Smooth muscle cell of the brain vasculature (primary cell): Measurements from ENCODE around the gene CUL5.
A peak's percentile ranks its signal among the peaks of the same experiment; 100 is the strongest.

Experiments
- DNase-seq: peaks from one replicate; pipeline ENCODE4 v3.0.0-alpha.2; 2012; ENCODE audit warnings: low read depth, low spot score

The CUL5 gene

DNA sequence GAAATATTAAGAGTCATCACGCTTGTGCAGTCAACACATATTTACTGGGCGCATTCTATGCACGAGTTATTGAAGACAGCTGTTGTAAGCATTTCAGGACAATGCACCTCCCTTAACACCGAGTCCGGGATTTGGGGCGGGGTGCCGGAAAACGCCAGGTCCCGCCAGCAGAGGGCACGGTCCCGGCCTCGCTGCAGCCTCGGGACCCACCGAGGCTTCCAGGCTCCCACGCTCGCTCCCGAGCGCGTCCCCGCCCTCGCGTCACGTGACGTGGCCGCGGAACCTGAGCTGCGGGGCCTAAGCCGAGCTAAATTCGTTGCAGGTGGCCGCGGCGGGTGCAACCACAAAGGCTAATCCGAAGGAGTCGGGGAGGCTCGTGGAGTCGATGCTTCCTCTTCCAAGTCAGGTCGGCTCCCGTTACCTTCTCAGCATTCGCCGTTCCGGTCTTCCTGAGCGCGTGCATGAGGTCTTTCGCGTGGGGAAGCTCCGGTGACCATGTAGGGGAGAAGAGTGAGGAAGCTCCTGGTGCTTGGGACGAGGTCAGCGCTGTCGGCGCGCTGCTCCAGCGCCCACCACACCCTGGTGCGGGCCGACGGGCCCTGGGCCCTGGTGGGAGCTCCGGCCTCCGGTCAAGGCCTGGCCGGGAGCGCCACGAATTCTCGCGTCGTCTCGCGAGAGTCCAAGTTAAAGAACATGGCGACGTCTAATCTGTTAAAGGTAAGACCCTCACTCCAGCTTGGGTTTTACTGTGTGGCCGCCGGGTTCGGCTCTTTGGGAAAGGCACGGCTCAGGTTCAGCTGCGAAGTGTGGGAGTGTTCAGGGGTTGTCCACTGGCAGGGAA is at the start of gene CUL5:
TSS of gene CUL5 (plus strand) at position 243 of the 841 bp plus-strand sequence. CDS start at position 694, 451 bp downstream.
- DNase-seq: peak; percentile 87

DNA sequence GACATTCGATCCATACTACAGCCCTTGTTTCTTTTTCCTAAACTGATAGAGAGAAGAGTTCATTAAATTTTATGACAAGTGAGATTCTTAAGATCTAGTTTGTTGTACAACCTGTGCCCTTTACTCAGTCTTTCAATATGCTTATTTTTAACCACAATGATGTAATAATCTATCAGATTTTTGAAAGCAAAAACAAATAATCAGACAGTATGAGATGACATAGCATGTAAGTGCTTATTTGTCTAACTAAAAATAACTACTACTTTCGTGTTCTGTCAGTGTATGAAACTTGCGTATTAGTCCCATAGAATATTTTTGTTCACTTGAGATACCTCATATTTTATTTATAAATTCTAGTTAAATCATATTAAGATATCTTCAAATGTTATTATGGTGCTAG is 47.2 kb upstream of the CUL5 start:
- DNase-seq: no peak

DNA sequence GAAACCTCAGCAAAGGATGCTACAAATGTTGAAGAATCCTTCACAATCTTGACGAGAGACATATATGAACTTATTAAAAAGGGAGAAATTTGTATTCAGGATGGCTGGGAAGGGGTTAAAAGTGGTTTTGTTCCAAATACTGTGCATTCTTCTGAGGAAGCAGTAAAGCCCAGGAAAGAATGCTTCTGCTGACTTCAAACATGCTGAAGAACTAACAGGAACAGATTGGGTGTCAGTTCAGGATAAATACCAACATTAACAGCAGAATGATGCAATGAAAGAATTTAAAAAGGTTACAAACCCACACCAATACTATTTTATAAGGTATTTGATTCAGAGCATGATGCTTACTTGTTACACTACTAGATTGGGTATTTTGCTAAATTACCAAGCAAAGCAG is 46.5 kb upstream of the CUL5 start:
- no peak for DNase-seq

DNA sequence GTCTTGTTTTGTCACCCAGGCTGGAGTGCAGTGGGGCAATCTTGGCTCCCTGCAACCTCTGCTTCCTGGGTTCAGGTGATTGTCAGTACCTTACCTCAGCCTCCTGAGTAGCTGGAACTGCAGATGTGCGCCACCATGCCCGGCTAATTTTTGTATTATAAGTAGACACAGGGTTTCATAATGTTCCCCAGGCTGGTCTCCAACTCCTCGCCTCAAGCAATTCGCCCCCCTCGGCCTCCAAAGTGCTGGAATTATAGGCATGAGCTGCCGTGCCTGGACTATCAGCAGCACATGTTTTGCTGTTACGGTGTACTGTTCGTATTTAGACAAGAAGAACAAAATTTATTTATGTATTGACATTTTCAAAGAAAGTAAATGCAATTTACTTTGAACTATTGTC is 45.6 kb upstream of the CUL5 start:
- DNase-seq: no peak

DNA sequence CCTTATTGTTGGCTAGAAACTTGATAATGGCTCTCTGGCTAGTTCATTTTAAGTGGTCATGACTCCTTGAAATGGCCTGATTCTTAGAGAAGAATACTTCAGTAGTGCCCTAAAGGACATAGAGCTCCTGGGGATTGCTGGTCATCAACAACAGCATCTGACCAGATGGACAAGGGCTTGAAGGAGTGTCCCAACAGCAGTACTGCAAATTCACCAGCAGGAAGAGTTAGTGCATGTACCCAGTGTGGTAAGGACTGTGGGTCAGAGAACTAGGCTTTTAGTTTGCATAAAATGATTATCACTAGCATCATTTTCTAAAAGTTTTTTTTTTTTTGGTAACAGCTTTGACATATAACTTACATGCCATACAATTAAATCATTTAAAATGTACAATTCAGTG is 39.5 kb upstream of the CUL5 start:
- no peak for DNase-seq

DNA sequence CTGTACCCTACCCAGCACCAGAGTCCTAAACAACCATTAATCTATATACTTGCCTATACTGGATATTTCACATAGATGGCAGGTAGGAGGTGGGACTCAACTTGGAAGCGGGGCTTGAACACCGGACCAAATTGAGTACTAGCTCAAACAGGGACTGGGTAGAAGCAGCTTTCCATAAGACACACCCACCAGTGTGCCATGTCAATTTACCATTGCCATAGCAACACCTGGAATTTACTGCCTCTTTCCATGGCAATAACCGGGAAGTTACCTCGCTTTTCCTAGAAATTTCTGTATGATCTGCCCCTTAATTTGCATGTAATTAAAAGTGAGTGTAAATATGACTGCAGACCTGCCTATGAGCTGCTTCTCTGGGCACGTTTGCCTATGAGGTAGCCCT is 38.6 kb upstream of the CUL5 start:
- DNase-seq: no peak

DNA sequence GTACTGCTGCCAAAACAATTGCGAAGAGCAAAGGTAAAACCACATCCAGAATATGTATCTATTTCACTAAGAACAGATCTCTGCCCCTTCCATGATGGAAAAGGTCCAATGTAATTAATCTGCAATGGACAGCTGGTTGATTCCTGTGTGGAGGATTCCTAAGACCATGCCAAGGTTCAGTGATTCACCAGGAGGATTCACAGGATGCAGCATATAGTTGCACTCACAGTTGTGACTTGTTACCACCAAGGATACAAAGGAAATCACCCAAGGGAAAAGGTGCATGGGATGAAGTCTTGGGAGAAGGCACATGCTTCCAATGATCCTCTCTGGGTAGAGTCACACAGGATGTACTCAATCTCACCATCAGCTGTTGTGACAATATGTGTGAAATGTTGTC is 35.1 kb upstream of the CUL5 start:
- no peak for DNase-seq

DNA sequence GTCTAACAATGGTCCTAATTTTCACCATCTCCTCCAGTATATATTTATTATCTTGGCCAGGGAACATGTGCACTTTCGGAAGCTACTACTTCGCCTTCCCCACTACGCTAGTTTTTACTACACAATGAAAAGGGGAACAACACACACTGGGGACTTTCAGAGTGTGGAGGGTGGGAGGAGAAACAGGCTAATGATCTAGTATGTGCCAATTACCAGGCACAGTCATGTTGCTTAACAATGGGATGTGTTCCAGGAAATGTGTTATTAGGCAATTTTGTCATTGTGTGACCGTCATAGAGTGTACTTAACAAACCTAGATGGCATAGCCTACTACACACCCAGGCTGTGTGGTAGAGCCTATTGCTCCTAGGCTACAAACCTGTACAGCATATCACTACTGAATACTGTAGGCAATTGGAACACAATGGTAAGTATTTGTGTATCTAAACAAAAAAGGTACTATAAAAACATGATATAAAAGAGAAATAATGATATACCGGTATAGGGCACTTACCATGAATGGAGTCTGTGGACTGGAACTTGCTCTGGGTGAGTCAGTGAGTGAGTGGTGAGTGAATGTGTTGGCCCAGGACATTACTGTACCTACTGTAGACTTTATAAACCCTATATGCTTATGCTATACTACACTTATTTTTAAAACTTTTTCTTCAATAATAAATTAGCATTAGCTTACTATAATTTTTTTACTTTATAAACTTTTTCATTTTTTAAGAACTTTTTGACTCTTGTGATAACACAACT is 20.1 kb upstream of the CUL5 start:
- DNase-seq: no peak

DNA sequence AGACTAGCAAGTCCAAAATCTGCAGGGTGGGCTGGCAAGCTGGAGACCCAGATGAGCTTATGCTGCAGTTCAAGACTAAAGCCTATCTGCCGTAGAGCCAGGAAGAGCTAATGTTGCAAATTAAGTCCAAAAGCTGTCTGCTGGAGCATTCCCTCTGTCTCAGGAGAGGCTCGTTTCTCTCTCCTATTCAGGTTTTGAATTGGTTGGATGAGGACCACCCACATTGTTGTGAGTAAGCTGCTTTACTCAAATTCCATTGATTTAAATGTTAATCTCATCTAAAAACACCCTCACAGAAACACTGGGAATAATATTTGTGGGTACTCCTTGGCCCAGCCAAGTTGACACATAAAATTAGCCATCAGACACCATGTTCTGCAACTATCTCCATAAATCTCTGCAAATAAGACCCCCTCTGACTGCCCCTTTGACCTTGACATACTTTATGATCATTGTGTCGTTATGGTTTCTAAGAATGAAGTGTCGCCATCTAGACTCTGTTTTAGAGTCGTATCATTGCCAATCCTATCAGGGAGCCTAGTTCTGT is 16.8 kb upstream of the CUL5 start:
- DNase-seq: no peak

DNA sequence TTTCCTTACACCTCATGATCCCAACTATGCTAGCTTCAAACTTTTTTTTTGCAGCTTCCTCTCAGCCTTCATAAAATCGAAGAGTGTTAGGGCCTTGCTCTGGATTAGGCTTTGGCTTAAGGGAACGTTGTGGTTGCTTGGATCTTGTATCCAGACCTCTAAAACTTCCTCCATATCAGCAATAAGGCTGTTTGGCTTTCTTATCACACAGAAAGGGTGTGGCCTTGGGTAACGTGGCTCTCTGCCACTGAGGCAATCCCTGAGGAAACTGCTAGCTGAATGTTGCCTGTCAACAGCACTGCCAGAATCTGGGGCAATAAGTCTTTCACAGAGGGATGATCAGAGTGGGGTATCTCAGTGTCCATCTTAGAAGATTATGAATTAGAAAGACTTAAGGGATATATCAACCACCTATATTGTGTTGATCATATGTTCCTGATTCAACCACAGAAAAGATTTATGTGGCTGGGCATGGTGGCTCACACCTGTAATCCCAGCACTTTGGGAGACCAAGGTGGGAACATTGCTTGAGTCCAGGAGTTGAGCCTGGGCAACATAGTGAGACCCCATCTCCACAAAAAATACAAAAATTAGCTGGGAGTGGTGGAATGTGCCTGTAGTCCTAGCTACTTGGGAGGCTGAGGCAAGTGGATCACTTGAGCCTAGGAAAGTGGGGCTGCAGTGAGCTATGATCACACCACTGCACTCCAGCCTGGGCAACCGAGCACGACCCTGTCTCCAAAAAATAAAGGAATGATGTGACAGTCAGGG is 12.5 kb upstream of the CUL5 start:
- no peak for DNase-seq

DNA sequence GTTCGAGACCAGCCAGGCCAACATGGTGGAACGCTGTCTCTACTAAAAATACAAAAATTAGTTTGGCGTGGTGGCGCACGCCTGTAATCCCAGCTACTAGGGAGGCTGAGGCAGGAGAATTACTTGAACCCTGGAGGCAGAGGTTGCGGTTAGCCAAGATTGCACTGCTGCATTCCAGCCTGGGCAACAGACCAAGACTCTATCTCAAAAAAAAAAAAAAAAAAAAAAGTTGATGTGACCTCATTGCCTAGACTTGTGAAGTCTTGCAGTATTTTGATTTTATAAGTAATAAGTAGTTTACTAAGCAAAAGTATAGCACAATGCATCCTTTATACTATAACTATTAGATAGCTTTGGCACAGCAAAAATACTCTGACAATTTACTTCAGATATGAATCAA is 9.9 kb upstream of the CUL5 start:
- no peak for DNase-seq

DNA sequence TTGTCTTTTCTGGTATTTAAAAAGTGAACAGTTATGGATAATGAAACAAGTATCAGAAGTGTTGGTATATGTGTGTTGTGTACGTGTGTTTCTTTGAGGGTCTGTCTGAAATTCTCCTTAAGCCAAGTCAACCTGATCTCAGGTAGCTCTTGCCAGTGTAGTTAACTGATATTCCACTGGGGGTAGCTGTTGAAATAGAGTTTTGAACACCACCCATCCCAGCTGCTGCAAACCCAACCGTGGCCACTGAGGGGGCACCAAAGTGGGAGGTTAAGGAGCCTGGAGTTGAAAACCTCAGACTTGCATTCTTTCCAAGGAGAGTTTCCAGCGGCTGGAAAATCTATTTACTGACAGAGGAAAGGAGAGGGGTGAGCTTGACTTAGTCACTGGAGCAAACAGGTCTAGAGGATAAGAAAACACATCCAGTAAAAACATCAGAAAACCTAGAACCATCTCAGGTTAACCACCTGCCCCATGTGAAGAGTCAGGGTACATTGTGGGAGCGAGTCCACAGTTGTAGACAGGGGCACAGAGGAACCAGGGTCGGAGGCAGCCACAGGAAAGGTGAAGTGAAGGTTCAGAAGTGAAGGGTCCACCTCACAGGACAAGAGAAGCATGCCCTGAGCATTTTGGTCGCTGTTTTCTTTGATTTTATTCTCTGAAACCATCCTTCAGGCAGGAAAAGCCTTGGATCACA is 8.8 kb upstream of the CUL5 start:
- DNase-seq: no peak

DNA sequence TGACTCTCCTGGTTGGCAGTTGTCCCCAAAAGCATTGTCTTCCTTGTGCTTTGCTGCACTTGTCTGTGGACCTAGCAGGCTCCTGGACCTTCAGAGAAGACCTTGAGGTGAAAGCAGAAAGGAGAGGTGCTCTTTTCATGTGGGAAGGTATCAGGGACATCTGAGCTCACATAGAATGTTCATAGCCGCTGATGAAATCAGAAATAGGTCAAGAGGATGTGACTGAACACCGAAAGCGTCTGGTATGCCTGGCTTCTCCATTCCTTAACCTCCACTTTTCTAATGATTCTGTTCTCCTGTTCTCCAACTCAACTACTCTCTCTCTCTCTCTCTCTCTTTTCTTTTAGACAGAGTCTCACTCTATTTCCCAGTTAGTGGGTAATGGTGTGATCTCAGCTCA is 6.2 kb upstream of the CUL5 start:
- no peak for DNase-seq

DNA sequence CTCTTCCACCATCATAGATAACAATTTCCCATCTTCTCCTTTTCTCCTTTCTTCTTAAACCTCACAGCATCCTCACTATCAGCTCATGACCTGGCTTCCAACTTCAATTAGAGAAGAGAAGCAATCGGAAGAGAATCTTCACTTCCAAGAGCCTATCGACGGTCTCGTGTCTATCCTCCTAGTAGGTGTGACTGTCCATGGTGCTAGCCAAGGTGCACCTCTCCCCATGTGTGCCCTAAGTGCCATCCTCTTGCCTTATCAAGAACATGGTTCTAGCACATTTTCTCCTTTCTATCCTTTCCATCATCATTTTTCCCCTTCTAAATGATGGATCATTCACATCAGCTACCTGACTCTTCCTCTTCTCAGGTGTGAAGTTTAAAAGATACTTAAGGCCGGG is 5.1 kb upstream of the CUL5 start:
- no peak for DNase-seq

DNA sequence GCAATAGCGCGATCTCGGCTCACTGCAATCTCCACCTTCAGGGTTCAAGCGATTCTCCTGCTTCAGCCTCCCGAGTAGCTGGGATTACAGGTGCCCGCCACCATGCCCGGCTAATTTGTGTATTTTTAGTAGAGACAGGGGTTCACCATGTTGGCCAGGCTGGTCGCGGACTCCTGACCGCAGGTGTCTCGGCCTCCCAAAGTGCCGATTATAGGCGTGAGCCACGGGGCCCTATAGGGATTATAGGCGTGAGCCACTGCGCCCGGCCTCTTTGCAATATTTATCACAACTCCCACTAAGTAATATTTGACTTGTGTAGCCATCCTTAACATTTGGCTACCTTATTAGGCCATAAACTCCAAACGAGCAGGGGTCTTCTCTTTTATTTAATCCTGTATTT is 879 bp upstream of the CUL5 start:
- DNase-seq: no peak

DNA sequence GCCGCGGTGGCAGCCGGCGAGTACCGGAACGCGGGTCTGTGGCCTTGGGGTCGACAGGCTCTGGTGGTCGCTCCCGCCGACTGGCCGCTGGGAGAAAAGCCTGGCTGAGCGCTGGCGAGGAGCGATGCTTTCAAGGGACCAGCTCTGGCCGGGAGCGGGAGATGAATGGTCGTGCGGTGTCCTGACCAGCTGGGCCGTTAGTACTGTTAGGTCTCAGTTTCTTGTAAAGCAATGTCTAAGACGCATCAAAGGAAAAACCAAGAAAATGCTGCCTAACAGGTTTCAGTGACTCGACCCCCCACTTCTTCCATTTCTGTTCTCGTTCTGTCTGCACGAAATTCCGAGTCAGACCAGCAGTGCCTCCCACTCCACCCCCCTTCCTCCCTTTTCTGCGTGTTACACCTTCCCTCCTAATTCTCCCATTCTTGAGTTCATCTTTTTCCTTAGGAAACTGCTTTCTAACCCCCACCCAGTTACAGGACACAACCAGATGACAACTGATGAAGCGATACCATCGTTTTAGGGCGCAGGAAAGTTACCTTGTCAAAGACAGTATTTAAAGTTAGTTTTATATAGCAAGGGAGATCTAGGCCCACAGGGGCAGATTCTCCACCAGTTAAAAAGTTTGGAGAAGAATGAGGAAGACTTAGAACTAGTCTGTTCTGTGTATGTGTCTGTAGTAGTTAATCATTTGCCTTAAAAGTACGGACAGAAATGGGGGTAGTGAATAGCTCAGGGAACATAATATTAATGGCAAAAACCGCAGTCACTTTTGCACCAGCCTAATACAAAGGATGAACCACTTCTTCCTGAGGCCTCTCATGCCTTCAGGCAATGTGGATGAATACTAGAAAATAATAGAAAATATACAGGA is 1.0 kb downstream of the CUL5 start:
- DNase-seq: no peak

DNA sequence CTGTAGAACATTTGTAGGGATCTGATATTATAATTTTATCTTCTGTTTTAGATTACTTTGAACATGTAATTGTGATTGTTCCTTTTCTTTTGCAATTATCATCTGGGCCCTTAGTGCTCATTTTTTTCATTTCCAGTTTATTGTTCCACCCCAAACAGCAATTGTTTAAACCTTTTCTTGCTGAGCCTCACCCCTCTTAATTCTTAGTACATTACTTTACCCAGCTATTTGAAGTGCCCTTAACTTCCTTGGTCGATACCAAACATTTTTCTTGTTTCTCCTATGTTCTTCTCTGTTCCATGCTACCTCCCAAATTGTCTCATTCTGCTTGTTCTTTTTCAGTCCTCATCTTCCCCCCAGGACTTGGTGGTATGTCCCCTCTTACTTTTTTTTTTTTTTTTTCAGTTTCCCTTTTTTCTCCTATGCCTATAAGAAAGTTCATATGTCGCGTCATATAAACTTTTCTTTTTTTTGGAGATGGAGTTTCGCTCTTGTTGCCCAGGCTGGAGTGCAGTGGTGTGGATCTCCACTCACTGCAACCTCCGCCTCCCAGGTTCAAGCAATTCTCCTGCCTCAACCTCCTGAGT is 3.5 kb downstream of the CUL5 start:
- DNase-seq: no peak

DNA sequence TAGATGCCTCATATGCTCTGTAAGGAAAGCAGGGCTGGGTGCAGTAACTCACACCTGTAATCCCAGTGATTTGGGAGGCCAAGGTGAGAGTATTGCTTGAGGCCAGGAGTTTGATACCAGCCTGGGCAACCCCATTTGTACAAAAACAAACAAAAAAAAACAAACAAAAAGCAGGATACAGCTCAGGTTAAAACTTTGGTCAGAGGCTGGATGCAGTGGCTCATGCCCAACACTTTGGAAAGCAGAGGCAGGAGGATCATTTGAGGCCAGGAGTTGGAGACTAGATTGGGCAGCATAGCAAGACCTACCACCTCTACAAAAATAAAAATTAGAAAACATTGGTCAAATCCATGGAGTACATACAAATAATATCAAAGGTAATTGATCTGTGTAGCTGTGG is 7.9 kb downstream of the CUL5 start:
- no peak for DNase-seq

DNA sequence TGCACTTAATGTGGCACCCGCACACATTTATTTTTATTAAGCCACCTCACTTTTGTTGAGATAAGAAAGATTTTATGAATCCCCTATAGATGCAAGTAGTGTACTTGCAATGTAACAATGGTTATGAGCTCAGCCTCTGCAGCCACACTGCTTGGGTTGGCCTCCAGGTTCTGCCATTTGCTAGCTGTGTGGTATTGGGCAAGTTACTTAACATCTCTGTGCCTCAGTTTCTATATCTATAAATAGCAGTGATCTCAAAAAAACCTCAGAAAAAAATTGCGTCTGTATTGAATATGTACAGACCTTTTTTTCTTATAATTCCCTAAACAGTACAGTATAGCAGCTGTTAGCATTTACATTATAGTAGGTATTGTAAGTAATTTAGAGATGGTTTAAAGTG is 10.0 kb downstream of the CUL5 start:
- no peak for DNase-seq

DNA sequence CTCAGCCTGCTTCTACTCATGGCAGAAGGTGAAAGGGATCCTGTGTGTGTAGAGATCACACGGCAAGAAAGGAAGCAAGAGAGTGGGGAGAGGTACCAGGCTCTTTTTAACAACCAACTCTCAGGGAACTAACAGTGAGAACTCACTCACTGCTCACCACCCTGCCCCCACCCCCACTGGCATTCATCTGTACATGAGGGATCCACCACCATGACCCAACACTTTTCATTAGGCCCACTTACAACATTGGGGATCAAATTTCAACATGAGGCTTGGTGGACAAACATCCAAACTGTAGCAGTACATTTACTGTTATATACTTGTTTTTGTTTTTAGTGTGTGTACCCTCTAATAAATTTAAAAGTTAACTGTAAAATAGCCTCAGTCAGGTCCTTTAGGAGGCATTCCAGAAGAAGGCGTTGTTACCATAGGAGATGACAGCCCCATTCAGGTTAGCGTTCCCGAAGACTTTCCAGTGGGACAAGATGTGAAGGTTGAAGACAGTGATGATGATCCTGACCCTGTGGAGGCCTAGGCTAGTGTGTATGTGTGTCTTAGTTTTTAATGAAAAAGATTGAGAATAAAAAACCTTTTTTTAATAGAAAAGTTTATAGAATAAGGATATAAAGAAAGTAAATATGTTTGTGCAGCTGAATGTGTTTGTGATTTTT is 11.3 kb downstream of the CUL5 start:
- DNase-seq: no peak
